Putamen (tissue), 1 donor: ENCODE measurements around the gene NPIPA5.
"Not testable (repeated sequence)": the region's sequence is repeated elsewhere in the genome, so short reads cannot be mapped to it uniquely, and the experiment has no call there.

ENCODE experiments used
- DNase-seq: peaks from one replicate; pipeline ENCODE4 v3.0.0-alpha.2; 2016; ENCODE audit warnings: low spot score

Gene NPIPA5

GRCh38 chr16:15389916-15390315, 11.8 kb upstream of the NPIPA5 start:
- not testable (repeated sequence) for DNase-seq

DNA sequence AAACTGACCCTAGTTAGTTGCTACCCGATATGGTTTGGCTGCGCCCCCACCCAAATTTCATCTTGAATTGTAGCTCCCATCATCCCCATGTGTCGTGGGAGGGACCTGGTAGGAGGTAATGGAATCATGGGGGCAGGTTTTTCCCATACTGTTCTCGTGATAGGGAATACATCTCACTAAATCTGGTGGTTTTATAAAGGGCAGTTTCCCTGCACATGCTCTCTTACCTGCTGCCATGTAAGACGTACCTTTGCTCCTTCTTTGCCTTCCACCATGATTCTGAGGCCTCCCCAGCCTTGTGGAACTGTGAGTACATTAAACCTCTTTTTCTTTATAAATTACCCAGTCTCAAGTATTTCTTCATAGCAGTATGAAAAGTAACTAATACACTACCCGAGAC, 10.0 kb upstream of the NPIPA5 start:
- not testable (repeated sequence) for DNase-seq

- DNase-seq = not testable (repeated sequence)
These were observed 4.7 kb upstream of the NPIPA5 start for GRCh38 chr16:15382810-15383209.

DNA sequence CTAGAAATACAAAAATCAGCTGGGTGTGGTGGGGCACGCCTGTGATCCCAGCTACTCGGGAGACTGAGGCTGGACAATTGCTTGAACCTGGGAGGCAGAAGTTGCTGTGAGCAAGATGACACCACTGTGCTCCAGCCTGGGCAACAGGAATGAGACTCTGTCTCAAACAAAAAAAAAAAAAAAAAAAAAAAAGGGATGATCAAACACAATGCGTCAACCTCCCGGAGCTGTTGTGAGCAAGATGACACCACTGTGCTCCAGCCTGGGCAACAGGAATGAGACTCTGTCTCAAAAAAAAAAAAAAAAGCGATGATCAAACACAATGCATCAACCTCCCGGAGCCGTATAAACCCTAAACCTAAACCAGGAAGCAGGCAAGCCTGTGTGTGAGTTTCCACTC, 20.6 kb downstream of the NPIPA5 start:
- DNase-seq = not testable (repeated sequence)

DNA sequence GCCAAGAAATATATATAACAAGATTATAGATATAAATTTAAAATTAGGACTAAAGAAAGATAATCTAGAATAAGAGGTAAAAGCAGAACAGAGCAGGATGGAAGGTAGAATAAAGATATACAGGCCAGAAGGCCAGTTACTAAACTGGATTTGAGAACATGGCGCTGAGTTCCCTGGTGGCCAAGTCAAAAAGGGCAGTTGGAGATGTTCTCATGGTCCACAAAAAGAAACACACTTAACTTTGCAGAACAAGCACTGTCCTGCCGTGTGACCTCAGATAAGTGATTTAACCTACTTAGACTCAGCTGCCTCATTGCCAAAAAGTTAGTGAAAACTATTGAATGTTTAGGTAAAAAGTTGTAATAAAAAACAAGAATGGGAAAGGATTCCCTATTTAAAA, 23.2 kb downstream of the NPIPA5 start:
- DNase-seq = not testable (repeated sequence)

- not testable (repeated sequence) for DNase-seq
These were observed 25.2 kb downstream of the NPIPA5 start for GRCh38 chr16:15352852-15353251.

GRCh38 chr16:15351745-15352144, 26.3 kb downstream of the NPIPA5 start:
- DNase-seq = not testable (repeated sequence)

DNA sequence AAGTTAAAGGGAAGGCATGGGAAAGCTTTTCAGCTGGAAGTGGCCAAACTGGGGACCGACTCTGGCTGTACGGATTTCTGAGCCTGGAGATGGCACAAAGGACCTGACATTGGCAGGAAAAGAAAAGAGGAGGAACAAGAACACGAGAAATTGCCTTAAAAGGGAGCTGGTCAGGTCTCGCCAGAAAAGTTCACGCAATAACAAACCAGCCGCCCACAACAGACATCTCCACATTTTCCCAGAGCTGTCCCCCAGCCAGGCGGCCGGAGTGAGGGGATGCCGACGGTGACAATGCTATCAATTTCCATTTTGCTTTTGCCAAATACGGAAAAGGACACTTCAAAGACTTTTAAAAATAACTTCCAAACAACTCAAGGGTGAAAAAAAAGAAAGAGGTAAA, 26.8 kb downstream of the NPIPA5 start:
- DNase-seq = not testable (repeated sequence)

DNA sequence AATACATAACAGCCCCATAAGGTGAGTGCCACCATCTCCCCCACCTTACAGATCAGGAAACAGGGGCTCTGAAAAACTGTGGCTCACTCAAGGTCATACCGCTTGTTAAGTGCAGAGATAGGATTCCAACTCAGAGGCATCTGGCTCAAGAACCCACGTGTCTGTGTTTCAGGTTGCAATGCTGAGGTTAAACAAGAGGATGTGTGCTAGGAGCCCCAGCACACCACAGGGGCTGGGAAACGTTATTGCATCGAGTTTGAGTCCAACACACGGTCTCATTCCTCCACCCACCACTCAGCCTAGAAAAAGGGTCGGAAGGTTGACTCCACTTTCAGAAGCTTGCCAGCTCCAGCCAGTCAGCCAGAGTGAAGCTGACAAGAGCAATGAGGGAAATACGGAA, 29.4 kb downstream of the NPIPA5 start:
- not testable (repeated sequence) for DNase-seq

DNA sequence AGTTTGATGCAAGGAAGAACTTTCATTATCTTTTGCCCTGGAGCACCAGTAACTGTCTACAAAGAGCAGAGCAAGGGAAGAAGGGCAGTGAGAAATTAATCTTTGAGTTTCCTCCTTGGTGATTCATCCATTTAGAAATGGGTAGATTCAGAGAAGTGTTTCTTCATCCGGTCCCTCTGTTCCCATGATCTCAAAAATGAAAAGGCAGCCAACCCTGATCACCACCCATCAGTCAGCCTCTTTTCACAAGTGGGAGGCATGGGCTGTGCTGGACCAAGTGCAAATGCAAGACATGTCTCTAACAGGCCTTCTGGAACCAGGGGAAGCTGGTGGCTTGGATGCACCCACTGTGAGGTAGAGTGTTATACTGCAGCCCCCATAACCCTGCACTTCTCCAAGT, 35.8 kb downstream of the NPIPA5 start:
- DNase-seq = not testable (repeated sequence)

DNA sequence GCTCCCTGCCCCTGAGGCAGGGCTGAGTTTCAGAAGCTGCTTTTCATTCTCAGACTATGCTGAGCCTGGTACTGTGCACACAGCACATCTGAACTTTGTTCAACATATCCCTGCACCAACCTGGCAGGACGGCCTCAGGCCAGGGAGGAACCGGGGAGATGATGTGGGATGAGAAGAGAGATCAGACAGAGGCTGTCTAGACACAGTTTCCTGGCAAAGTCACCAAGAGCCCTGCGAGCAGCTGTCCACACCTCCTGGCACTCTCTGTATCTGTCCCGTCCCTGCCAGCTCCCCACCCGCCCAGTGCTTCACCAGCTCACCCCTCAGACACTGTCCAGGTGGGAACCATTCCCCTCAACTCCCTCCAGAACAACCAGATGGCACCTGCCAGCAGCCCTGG, 39.1 kb downstream of the NPIPA5 start:
- DNase-seq = not testable (repeated sequence)

DNA sequence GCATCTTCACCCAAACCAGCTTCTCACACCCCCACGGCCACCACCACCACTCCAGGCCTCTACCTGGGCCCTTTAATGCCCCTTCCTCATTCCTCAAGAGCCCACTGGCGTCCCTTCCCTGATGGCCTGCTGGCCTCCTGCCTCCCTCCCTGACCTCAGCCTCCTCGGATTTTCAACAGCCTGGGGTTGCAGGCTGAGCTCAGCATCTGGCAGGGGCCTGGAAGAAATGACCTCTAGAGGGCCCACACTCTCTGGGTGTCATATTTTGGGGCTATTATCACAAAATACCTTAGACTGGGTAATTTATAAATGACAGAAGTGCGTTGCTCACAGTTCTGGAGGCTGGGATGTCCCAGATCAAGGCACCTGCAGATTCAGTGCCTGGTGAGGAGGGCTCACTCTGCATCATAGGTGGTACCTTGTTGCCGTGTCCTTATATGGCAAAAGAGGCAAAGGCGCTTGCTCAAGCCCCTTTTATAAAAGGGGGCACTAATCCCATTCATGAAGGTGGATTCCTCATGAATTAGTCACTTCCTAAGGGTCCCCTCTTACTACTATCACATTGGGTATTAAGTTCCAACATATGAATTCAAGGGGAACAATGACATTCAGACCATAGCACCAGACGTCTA, 40.0 kb downstream of the NPIPA5 start:
- not testable (repeated sequence) for DNase-seq

DNA sequence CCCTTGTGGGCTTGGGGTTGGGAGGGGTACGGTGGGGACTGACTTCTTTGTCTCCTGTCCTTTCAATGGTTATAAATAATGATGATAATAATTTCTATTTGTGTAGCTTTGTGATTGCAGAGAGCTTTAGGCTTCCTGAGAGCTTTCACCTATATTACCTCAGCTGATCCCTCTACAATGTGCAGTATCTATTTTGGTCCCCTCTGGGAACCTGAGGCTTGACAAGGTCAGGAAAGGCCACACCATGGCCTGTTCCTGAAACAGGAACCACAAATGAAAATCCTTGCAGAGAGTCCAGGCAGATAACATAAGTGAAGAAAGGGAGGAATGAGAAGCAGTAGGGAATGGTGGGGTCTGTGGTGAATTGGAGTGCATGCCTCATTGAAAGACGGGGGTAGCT, 42.5 kb downstream of the NPIPA5 start:
- DNase-seq = not testable (repeated sequence)

DNA sequence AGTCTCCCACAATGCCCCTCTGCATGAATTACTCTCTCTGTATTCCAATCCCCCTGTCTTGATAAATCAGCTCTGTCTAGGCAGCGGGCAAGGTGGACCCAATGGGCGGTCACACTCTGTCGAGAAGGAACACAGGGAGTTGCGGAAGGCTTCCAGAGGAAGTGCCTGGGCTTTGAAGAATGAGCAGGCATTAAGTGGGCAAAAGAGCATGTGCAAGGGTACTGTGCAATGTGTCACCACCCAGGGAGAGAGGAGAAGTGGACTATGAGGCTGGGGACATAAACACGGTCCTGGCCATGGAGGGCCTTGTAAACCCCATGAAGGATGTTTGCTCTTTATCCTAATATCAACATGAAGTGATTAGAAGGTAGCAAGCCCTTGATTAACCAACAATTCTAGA, 44.1 kb downstream of the NPIPA5 start:
- DNase-seq = not testable (repeated sequence)

DNA sequence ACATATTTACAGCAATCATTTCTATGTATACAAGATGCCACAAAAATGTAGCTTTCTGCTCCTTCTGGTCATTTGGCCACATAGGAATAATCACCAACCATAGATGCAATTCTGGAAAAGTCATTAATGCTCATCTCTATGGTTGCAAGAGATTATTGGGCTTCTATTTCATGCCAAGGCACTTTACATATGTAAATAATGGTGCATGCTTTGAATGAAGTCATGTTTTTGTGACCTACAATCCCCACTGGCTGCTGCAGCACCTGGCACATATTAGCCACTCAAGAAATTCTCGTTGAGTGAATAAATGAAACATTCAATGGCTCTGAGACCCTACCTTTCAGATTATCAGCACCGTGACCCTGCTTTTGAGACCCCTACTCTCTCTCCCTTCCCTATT, 47.1 kb downstream of the NPIPA5 start:
- DNase-seq = not testable (repeated sequence)

GRCh38 chr16:15324954-15325353, 53.1 kb downstream of the NPIPA5 start:
- DNase-seq = not testable (repeated sequence)

- DNase-seq = not testable (repeated sequence)
These were observed 54.7 kb downstream of the NPIPA5 start for GRCh38 chr16:15323373-15323772.

GRCh38 chr16:15321221-15321620, 56.9 kb downstream of the NPIPA5 start:
- not testable (repeated sequence) for DNase-seq

DNA sequence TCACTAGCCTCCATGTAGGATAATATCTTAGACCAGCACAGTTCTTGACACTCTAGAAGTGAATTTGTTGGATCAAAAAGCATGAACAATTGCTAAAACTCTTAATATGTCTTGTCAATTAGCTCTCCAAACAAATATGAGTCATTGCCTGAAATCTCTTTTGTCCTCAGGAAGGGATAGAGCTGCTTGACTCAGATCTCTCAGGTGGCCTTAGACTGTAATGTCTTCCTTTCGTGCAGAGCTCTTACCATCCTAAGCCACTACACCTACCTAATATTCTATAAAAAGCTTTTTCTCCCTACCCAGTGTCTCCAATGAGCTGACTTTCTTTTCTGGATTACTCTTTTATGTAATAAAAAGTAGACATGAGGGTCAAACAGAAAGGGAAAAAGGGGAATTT, 63.5 kb downstream of the NPIPA5 start:
- not testable (repeated sequence) for DNase-seq
